ENCODE measurements around the gene LRMDA. TPM values are rescaled to one million over a fixed set of nuclear protein-coding genes. Genes with fewer than 3 reads are reported as not detected.

Gene LRMDA
- total RNA-seq, 3 donors from 2014 or later, result 9.4 to 14.9 (median 10.3) TPM

- Histone ChIP-seq H3K9me3 (no peaks in the 10 kb centered on the region), H3K4me3 (no peak overlapping the region), H3K4me1 (ENCODE audit: low read depth) (no peaks in the 10 kb centered on the region), H3K36me3 (ENCODE audit: low read depth) (no peaks in the 10 kb centered on the region)
- no peak for DNase-seq
- ATAC-seq, result no peak
- no peak for TF ChIP-seq CTCF (IDR thresholded peaks at IDR 0.05)
- intact Hi-C loops (cut with DNase I, micrococcal nuclease), result no loop called here
Observed at GRCh38 chr10:75498884-75499350, 67.5 kb downstream of the LRMDA start.

- no peak for DNase-seq
- H3K36me3 ChIP-seq (ENCODE audit: low read depth), result no peaks in the 10 kb centered on the region
- intact Hi-C loops (cut with DNase I, micrococcal nuclease), result loop anchor here in 1 of 2 donors (10.0 kb wide), 1 partner anchor 95 kb away; the partner anchor contains the start of gene ZNF503
- no peak for ATAC-seq
- H3K9me3 ChIP-seq, result no peaks in the 10 kb centered on the region
- no peak for TF ChIP-seq CTCF (IDR thresholded peaks at IDR 0.05)
- no peaks in the 10 kb centered on the region for H3K4me1 ChIP-seq (ENCODE audit: low read depth)
- no peak overlapping the region for H3K4me3 ChIP-seq
Observed at GRCh38 chr10:75499556-75500160, 68.2 kb downstream of the LRMDA start.

- DNase-seq (no peak), ATAC-seq (peak; percentile 37)
Observed at GRCh38 chr10:75502389-75502788, 71.0 kb downstream of the LRMDA start.

GRCh38 chr10:75502838-75503237 lies 71.4 kb downstream of the LRMDA start:
- TF ChIP-seq CTCF (IDR thresholded peaks at IDR 0.05), result no peak

More at GRCh38 chr10:75502389-75502788, 71.0 kb downstream of the LRMDA start:
- Histone ChIP-seq H3K4me3 (no peak overlapping the region), H3K4me1 (ENCODE audit: low read depth) (no peaks in the 10 kb centered on the region), H3K9me3 (no peaks in the 10 kb centered on the region), H3K36me3 (ENCODE audit: low read depth) (no peaks in the 10 kb centered on the region)
- no peak for TF ChIP-seq CTCF (IDR thresholded peaks at IDR 0.05)
- intact Hi-C loops (cut with DNase I, micrococcal nuclease), result loop anchor here in 1 of 2 donors (10.0 kb wide), 1 partner anchor 98 kb away; the partner anchor contains the start of gene ZNF503

GRCh38 chr10:75505293-75505692 lies 73.9 kb downstream of the LRMDA start:
- ATAC-seq, result no peak
- intact Hi-C loops (cut with DNase I, micrococcal nuclease), result loop anchor here in 1 of 2 donors (10.0 kb wide), 1 partner anchor 100 kb away; the partner anchor contains the start of gene ZNF503

More at GRCh38 chr10:75502838-75503237, 71.4 kb downstream of the LRMDA start:
- Histone ChIP-seq H3K4me3 (no peak overlapping the region), H3K36me3 (ENCODE audit: low read depth) (no peaks in the 10 kb centered on the region), H3K9me3 (no peaks in the 10 kb centered on the region), H3K4me1 (ENCODE audit: low read depth) (no peaks in the 10 kb centered on the region)
- ATAC-seq (no peak), DNase-seq (no peak)
- intact Hi-C loops (cut with DNase I, micrococcal nuclease), result loop anchor here in 1 of 2 donors (10.0 kb wide), 1 partner anchor 98 kb away; the partner anchor contains the start of gene ZNF503

More at GRCh38 chr10:75505293-75505692, 73.9 kb downstream of the LRMDA start:
- Histone ChIP-seq H3K4me3 (no peak overlapping the region), H3K36me3 (ENCODE audit: low read depth) (no peaks in the 10 kb centered on the region), H3K9me3 (no peaks in the 10 kb centered on the region), H3K4me1 (ENCODE audit: low read depth) (peaks cover 9% of the 10 kb centered on the region)
- DNase-seq, result no peak
- TF ChIP-seq CTCF (IDR thresholded peaks at IDR 0.05), result no peak

All from mucosa of descending colon (tissue), 3 donors.